Left renal pelvis (tissue), 4 donors: ENCODE results near the gene PRDM16. TPM values are rescaled to one million over a fixed set of nuclear protein-coding genes. Genes with fewer than 3 reads are reported as not detected.
"Not testable (repeated sequence)": the region's sequence is repeated elsewhere in the genome, so short reads cannot be mapped to it uniquely, and the experiment has no call there.

Source experiments
- DNase-seq, 4 donors: peaks; one replicate each; pipeline ENCODE4 v3.0.0-alpha.2; 2013; ENCODE audit warnings: low read depth in 4 of 4, low spot score in 3 of 4
- polyA plus RNA-seq, 4 donors: library from polyadenylated mRNA; unstranded; fragments of 120-200 nt; gene quantifications; one replicate each; pipeline ENCODE4 v1.2.1, GENCODE V29; 2013; ENCODE audit not compliant: insufficient read length in 4 of 4

Gene PRDM16
- polyA plus RNA-seq, 4 donors = 1.1 to 11.1 (median 6.8) TPM

- no peak for DNase-seq
Observed at GRCh38 chr1:3285106-3285740, 216.2 kb downstream of the PRDM16 start.

GRCh38 chr1:3287095-3287494, 218.1 kb downstream of the PRDM16 start:
- not testable (repeated sequence) for DNase-seq

- DNase-seq = no peak
Observed at GRCh38 chr1:3287656-3288160, 218.7 kb downstream of the PRDM16 start.

GRCh38 chr1:3289502-3289901, 220.5 kb downstream of the PRDM16 start:
- DNase-seq = no peak

- no peak for DNase-seq
Observed at GRCh38 chr1:3290438-3290837, 221.4 kb downstream of the PRDM16 start.

- DNase-seq = no peak
Observed at GRCh38 chr1:3290915-3291314, 221.9 kb downstream of the PRDM16 start.

- no peak for DNase-seq
Observed at GRCh38 chr1:3292051-3292722, 223.2 kb downstream of the PRDM16 start.

GRCh38 chr1:3292868-3293562, 224.0 kb downstream of the PRDM16 start:
- no peak for DNase-seq

- no peak for DNase-seq
Observed at GRCh38 chr1:3293563-3294080, 224.6 kb downstream of the PRDM16 start.

GRCh38 chr1:3294450-3294849, 225.4 kb downstream of the PRDM16 start:
- no peak for DNase-seq

GRCh38 chr1:3295846-3296245, 226.8 kb downstream of the PRDM16 start:
- no peak for DNase-seq

GRCh38 chr1:3296326-3296725, 227.3 kb downstream of the PRDM16 start:
- DNase-seq = no peak

GRCh38 chr1:3296826-3297225, 227.8 kb downstream of the PRDM16 start:
- no peak for DNase-seq

- DNase-seq = no peak
Observed at GRCh38 chr1:3297756-3298155, 228.8 kb downstream of the PRDM16 start.

- DNase-seq = no peak
Observed at GRCh38 chr1:3298197-3298596, 229.2 kb downstream of the PRDM16 start.

GRCh38 chr1:3304246-3304645, 235.2 kb downstream of the PRDM16 start:
- DNase-seq = no peak

- DNase-seq = no peak
Observed at GRCh38 chr1:3304692-3305091, 235.7 kb downstream of the PRDM16 start.

- DNase-seq = no peak
Observed at GRCh38 chr1:3305156-3305555, 236.2 kb downstream of the PRDM16 start.

GRCh38 chr1:3306583-3307291, 237.7 kb downstream of the PRDM16 start:
- DNase-seq = no peak

GRCh38 chr1:3307359-3307758, 238.4 kb downstream of the PRDM16 start:
- no peak for DNase-seq

- no peak for DNase-seq
Observed at GRCh38 chr1:3308053-3308452, 239.1 kb downstream of the PRDM16 start.
